Cortex of kidney (tissue), 1 donor: ENCODE measurements around the gene LPAR2.

Experiments used
- DNase-seq: peaks from one replicate; lab custom pipeline; 2025; lab: John Stamatoyannopoulos, UW

LPAR2 gene

GRCh38 chr19:19597809-19598306, 30.2 kb downstream of the LPAR2 start:
- no peak for DNase-seq

- DNase-seq, result no peak
These were observed 32.8 kb downstream of the LPAR2 start for GRCh38 chr19:19595171-19595701.

- DNase-seq, result no peak
These were observed 33.6 kb downstream of the LPAR2 start for GRCh38 chr19:19594381-19594780.

- DNase-seq, result no peak
These were observed 35.3 kb downstream of the LPAR2 start for GRCh38 chr19:19592690-19593089.

DNA sequence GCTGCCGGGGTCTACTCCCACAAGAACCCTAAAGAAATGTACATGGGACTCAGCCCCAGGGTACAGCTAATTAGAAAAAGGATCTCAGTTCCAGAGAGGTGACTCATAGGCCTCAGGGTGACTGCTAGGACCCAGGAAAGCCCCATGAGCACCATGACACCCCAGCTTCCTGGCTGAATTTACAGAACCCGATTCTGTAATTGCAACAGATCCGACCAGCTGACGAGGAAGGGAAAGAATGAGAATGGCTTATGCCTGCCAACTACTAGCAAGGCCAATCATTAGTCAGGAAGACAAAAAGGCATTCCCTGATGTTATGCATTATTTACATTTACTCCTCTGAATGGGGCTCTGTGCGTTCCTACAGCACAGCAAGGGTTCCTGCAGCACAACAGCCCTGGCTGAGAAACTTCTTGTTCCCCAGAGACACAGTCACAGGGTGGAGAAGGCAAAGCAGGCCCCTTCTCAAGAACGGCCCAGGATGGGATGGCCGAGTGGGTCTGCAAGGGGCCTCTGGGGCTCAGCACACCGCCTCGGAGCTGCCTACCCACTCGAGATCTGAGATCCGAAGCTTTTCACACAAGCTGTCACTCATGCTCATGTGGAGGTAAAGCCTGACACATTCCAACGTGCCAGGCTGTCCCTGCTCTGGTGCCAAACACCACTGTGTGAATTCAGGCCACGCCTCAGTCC, 36.7 kb downstream of the LPAR2 start:
- DNase-seq, result no peak

DNA sequence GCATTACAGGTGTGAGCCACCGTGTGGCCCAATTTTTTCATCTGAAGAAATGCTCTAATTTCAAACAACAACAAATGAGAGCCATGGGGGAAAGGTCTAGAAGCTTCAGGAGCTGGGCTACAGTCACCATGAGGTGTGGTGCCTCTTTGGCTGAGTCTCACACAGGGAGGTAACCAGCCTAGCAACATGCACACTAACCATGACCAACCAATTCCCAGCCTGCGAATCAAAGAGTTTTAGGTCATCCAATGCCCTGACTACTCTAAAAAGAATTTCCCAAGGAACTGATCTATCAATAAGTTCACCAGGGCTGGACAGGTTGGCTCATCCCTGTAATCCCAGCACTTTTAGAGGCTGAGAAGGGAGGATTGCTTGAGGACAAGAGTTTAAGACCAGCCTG, 39.5 kb downstream of the LPAR2 start:
- DNase-seq, result no peak

DNA sequence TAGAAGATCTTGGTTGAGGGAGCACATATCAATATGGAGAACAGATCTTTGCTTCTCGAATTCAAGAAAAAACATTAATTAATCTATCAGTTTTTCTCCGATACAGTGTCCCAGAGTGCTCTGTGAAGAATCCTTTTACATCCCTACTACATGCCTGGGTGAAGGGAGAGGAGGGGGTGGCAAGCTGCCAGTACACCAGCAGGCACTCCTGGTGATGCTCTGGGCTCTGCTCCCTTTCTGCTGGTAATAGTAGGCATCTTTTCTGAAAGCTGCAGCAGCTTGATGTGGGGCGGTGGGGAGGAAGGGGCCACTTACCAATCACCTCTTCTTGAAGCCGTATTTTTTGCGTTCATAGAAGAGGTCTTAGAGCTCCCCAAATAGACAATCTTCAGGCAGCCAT, 40.2 kb downstream of the LPAR2 start:
- DNase-seq, result no peak

DNA sequence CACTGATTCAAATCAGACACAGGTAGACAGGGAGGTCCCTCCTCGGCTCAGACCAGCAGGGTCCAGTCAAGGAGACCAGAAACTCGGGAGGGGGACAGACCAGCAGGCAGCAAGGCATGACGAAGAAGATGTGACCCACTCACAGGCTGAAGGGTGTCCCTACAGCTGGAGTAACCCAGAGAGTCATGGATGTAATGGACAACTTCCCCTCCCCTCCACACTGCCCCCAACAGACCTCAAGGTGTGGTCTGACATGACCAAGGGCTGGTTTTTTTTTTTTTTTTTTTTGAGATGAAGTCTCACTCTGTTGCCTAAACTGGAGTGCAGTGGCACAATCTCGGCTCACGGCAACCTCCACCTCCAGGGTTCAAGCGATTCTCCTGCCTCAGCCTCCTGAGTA, 43.7 kb downstream of the LPAR2 start:
- no peak for DNase-seq

GRCh38 chr19:19582471-19582870, 45.5 kb downstream of the LPAR2 start:
- DNase-seq, result no peak

DNA sequence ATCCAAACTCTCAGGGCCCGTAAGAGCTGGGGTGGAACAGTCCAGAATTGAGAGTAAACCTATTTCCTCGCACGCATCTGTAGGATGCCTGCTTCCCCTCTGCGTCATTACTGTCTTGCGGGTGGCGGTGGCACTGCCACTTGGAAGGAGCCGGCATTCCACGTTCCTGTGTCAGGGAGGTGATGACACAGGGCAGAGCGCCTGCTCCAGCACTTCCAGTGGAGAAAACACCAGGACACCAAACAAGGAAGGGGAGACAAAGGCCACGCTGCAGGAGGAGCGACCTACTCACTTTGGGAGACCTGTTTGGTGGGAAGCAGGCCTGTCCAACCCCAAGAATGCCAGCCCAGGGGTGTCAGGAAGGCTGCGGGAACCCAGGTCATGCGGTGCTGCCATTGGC, 46.6 kb downstream of the LPAR2 start:
- DNase-seq, result no peak

GRCh38 chr19:19580418-19580817, 47.6 kb downstream of the LPAR2 start:
- no peak for DNase-seq

DNA sequence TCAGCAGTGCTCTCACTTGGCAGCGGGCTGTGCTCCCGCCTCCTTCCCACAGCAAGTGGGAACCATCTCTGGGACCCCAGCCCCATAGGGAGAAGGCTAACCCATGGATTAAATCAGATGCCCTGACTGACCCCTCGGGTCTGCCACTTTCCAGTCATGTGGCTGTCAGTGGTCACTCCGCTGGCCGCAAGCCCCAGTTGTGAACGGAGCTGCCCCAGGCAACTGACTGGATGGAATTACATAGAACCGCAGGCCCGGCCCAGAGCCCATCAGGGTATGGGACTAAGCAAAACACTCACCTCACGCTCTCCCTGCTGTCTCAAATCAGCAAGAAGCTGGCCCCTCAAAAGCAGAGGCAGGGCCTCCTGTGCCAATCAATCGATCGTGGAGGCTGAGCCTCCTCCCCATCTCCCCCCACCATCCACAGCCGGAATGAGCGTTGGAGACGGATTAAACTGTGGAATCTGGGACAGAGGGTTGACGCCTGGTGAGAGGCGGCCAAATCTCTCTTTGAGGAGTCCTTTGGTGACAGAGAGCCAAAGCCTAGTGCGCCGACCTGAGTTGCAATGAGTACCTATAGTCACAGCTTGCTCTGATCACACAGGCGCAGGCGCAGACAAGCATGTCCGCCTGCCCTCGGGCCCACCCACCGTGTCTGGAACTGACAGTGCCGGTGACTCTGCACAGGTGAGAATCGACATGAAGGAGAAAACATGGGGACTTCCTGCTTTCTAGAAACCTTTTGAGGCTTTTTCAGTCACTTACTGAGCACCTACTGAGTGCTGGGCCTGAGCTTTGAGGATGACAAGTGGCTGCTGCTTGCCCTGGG, 48.3 kb downstream of the LPAR2 start:
- DNase-seq, result no peak

DNA sequence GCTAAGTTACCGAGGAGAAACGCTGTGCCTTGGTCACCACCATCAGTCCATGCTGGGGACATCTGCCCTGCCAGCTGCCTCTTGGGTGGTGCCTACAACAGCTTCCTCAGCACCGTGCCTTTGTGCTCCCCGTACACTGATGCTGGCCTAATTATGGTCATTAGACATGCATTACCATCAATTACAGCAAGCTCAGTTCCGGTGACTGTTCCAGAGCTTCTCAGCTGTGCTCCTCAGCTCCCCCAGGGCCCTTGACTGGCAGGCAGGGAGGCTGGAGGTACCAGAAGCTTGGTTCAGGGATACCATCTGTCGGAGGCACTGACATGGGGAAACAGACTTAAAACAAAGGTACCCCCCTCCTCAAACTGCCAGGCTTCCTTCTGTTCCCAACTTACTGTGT, 49.8 kb downstream of the LPAR2 start:
- DNase-seq, result no peak

DNA sequence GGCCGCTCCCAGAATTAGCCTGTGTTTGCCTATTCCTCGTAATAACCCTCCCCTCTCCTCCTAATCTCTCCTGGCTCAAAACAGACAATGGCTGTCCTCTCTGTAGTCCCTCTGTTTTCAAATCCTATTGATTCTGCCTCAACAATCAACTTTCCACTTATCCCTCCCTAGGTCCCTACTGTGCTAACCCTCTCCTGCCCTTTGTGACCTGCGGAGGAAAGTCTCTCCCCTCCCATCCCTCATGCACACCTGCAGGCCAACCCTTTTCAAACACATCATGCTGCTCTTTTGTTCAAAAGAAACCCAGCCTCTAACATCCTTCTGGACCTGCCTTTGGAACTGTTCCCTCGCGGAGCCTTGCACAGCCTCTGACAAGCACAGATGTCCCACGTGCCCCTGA, 52.6 kb downstream of the LPAR2 start:
- no peak for DNase-seq
